HG03135 (cell line): ENCODE data around the gene ZBTB4.
"Not testable (repeated sequence)": the region's sequence is repeated elsewhere in the genome, so short reads cannot be mapped to it uniquely, and the experiment has no call there.

Experiments
- ATAC-seq: cut with Tn5 transposase; IDR thresholded peaks from one replicate; pipeline ENCODE4 v1.9.1; 2021; ENCODE audit warnings: mild to moderate bottlenecking, moderate library complexity; ENCODE audit not compliant: unreplicated experiment

The ZBTB4 gene

DNA sequence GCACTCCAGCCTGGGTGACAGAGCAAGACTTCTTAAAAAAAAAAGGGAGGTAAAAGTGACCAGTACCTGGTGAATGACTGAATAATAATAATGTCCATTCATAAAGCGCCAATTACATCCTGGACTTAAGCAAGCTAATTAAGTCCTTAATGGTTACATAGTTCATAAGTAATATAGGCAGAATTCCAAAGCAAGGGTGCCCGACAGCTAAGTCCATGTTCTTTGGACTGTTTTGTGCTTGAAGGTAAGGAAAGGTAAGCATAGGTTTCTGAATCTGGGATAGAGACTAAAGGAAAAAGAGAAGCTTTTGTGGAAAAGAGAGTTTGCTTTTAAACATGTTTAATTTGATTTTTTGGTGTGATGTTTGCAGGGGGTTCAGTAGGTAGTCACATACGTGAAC, 14.5 kb upstream of the ZBTB4 start:
- ATAC-seq: no peak

DNA sequence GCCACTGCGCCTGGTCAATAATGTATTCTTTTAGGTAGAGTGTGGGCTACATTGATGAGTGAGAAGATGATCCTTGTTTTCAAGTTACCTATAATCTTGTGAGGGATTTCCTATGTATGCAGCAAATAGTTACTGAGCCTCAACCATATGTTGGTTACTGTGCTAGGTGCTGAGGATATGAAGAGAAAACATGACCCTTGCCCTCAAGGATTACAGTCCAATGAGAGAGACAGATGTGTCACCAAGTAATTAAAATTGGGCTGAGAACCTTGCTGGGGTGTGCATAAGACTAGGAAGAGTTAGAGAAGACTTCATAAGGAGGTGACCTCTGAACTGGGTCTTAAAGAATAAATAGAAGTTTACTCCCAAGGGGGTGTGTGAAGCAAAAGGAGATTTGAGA, 12.2 kb upstream of the ZBTB4 start:
- no peak for ATAC-seq

DNA sequence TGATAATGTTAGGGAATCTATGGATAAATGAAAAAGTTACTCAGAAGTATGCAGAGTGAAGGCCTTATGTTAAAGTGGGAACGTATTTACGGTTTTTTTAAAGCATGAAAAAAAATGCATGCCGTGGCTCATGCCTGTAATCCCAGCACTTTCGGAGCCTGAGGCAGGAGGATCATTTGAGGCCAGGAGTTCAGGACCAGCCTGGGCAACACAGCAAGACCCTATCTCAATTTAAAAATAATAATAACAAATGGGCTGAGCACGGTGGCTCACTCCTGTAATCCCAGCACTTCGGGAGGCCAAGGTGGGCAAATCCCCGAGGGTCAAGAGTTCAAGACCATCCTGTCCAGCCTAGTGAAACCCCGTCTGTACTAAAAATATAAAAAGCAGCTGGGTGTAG, 10.7 kb upstream of the ZBTB4 start:
- ATAC-seq: no peak

DNA sequence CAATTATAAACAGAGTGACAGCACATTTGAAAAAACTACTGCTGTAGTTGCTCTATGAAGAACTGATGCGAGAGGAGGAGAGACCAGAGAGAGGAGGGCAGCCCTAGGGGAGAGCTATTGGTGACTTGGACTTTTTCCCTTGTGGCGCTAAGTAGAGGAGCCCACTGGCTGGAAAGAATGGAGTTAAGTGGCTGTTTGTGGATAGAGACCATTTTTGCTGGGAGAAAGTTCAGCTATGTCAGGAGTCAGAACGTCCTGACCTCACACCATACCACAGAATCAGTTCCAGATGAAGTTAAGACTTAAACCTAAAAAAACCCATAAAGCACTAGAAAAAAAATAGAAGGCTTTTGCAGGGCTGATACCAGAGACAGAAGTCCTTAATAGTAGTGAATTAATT, 6.8 kb upstream of the ZBTB4 start:
- ATAC-seq: no peak

- no peak for ATAC-seq
These were observed 5.5 kb upstream of the ZBTB4 start for GRCh38 chr17:7484919-7485377.

GRCh38 chr17:7484067-7484918, 4.9 kb upstream of the ZBTB4 start, which contains the start of gene POLR2A:
POLR2A (plus strand) TSS chr17:7484366.
- ATAC-seq: peak; percentile 63

GRCh38 chr17:7483255-7484066, 4.0 kb upstream of the ZBTB4 start:
- peak; percentile 39 for ATAC-seq

DNA sequence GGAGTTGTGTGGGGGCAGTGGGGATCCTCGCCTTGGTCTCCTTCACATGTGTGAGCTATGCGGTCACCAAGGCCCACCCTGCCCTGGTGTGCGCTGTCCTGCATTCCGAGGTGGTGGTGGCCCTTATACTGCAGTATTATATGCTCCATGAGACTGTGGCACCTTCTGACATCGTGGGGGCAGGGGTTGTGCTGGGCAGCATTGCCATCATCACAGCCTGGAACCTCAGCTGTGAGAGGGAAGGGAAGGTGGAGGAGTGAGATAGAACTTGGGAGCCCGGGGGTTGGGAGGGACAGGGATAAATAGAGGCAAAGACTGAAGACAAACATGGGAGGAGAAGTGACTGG, 3.3 kb upstream of the ZBTB4 start:
- ATAC-seq: not testable (repeated sequence)

DNA sequence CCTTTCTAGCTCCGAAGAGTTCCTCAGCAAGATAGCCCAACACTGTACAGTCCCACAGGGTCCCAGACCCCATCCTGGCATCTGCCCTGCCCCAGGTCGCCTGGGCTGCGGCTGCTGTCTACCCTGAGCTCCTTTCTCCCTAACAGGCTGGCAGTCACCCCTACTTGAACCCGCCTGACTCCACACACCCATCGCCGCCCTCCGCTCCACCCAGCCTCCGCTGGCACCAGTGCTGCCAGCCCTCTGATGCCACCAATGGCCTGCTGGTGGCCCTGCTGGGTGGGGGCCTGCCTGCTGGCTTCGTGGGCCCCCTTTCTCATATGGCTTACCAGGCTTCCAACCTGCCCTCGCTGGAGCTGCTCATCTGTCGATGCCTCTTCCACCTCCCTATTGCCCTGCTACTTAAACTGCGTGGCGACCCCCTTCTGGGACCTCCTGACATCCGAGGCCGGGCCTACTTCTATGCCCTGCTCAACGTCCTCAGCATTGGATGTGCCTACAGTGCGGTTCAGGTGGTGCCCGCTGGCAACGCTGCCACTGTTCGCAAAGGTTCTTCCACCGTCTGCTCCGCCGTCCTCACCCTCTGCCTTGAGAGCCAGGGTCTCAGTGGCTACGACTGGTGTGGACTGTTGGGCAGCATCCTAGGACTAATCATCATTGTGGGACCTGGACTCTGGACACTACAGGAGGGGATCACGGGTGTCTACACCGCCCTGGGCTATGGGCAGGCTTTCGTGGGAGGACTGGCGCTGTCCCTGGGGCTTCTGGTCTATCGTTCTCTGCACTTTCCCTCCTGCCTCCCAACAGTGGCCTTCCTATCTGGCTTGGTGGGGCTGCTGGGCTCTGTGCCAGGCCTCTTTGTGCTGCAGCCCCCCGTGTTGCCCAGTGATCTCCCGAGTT, 2.7 kb upstream of the ZBTB4 start:
- not testable (repeated sequence) for ATAC-seq

GRCh38 chr17:7481275-7481674, 1.8 kb upstream of the ZBTB4 start, which contains the start of gene SLC35G6:
SLC35G6 (plus strand) TSS chr17:7481446; CDS start chr17:7481517, 71 bp downstream.
- ATAC-seq: not testable (repeated sequence)

GRCh38 chr17:7480089-7480384, 606 bp upstream of the ZBTB4 start:
- no peak for ATAC-seq

DNA sequence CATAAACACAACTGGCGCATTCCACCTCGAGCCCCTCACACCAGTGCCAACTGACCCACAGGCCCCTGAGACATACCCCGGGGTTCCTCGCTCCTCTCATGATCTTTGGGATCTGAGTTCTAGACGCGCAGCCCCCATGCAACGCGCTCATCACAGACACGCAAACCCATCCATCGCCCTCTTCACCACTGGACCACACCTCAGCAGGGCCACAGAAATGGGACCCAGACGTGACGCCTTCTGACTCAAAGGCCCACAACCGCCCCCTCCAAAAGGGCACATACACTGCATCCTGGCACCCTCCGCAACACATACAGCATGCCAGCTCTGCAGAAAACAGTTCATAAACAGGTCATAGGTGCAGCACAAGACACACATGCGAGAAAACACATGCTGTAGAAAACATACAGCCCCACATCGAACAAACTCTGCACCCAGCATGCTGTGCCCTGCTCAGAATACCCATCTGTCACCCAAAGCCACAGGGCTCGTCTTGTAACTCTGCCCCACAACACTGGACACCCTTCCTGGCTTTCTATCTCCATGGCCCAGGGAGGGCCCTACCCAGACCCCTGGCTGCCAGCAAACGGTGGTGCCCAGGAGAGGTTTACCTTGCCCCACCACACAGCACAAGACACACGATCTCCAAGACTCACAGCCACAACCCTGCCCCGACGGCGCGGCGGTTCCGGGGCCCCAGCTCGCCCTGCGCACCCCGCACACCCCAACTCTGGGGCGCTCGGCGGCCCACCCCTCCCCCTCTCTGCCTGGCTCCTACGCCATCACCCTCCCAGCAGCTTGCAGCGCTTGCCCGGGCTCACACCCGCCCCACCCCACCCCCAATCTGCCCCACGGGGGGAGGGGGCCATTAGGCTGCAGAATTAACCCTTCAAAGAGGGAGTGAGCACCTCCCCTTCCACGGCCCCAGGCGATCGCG, 887 bp downstream of the ZBTB4 start:
- ATAC-seq: no peak

- ATAC-seq: no peak
These were observed 1.8 kb downstream of the ZBTB4 start for GRCh38 chr17:7477392-7478275.

DNA sequence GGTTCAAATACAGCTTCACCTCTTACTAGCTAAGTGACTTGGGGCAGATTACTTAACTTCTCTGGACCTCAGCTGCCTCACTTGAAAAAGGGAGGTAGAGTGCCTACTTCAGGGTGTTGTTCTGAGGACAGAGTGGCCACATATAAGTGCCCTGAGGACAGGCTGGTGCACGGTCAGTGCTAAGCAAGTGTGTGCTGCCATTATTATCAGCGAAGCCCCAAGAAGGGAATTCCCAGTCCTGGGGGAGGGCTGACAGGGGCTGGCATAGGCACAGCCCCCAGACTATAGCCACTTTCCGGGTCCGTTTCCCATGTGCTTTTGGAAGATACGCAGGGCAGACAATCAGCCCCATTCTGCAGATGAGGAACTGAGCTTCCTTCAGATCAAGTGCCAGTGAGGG, 2.5 kb downstream of the ZBTB4 start:
- no peak for ATAC-seq

GRCh38 chr17:7476494-7476893, 2.9 kb downstream of the ZBTB4 start:
- ATAC-seq: no peak

DNA sequence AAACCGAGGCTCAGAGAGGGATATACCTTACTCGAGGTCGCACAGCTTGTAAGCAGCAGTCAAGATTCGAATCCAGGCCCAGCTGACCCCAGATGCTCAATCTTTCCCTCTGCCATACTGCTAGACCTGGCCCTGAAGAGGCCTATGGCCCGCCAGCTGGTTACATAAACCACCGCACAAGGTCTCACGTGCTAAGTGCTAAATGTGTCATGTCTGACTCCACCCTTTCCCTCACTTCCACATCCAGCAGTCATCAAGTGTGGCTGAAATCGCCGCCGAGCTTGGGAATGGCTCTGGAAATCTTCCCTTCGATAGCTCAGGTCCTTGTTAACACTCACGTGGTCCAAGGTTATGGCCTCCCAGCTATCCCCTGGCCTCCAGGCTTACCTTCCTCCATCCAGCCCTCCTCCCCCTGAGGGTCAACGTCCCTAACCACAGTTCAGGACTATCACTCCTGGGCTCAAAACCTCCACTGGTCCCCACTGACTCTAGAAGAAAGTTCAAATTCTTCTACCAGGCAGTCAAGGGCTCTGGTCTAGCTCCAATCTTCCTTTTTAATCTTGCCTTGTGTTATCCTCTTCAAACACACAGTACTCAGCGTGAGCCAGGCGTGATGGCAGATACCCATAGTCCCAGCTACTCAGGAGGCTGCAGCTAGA, 3.5 kb downstream of the ZBTB4 start:
- no peak for ATAC-seq

- not testable (repeated sequence) for ATAC-seq
These were observed 4.7 kb downstream of the ZBTB4 start for GRCh38 chr17:7474767-7475166.

- no peak for ATAC-seq
These were observed 7.7 kb downstream of the ZBTB4 start for GRCh38 chr17:7471729-7472128.
